ENCODE data around the gene NUMA1. TPM values are rescaled to one million over a fixed set of nuclear protein-coding genes. Genes with fewer than 3 reads are reported as not detected.

NUMA1 gene
- total RNA-seq, 1 donor from 2014 or later = 112 TPM

- Mint-ChIP-seq H3K36me3 (ENCODE audit: low read depth) (peaks cover 36% of the 10 kb centered on the region), H3K4me1 (ENCODE audit: low read depth) (peaks cover 14% of the 10 kb centered on the region), H3K27ac (ENCODE audit: unreplicated experiment) (no peak overlapping the region), H3K27me3 (ENCODE audit: low read depth) (no peaks in the 10 kb centered on the region), H3K9me3 (ENCODE audit: low read depth) (no peaks in the 10 kb centered on the region), H3K4me3 (ENCODE audit: unreplicated experiment) (no peak overlapping the region)
- no peak for DNase-seq (ENCODE audit: low spot score)
- TF ChIP-seq CTCF (IDR thresholded peaks at IDR 0.05) = no peak
Measured at GRCh38 chr11:72023335-72023734, 57.0 kb downstream of the NUMA1 start.

GRCh38 chr11:72018171-72018570 is 62.2 kb downstream of the NUMA1 start:
- TF ChIP-seq CTCF (IDR thresholded peaks at IDR 0.05) = no peak
- Mint-ChIP-seq H3K36me3 (ENCODE audit: low read depth) (peaks cover 67% of the 10 kb centered on the region), H3K27me3 (ENCODE audit: low read depth) (no peaks in the 10 kb centered on the region), H3K27ac (ENCODE audit: unreplicated experiment) (no peak overlapping the region), H3K4me1 (ENCODE audit: low read depth) (peaks cover 6% of the 10 kb centered on the region), H3K4me3 (ENCODE audit: unreplicated experiment) (no peak overlapping the region), H3K9me3 (ENCODE audit: low read depth) (no peaks in the 10 kb centered on the region)
- DNase-seq (ENCODE audit: low spot score) = no peak

- Mint-ChIP-seq H3K27me3 (ENCODE audit: low read depth) (no peaks in the 10 kb centered on the region), H3K9me3 (ENCODE audit: low read depth) (no peaks in the 10 kb centered on the region), H3K27ac (ENCODE audit: unreplicated experiment) (no peak overlapping the region), H3K36me3 (ENCODE audit: low read depth) (peaks cover 62% of the 10 kb centered on the region), H3K4me3 (ENCODE audit: unreplicated experiment) (no peak overlapping the region), H3K4me1 (ENCODE audit: low read depth) (peaks cover 8% of the 10 kb centered on the region)
- DNase-seq (ENCODE audit: low spot score) = no peak
- peak; percentile 71 for TF ChIP-seq CTCF (IDR thresholded peaks at IDR 0.05)
Measured at GRCh38 chr11:72015511-72016061, 64.8 kb downstream of the NUMA1 start.

GRCh38 chr11:72014761-72015320 is 65.5 kb downstream of the NUMA1 start:
- H3K36me3 Mint-ChIP-seq (ENCODE audit: low read depth) = peaks cover 57% of the 10 kb centered on the region

More at GRCh38 chr11:72014761-72015320, 65.5 kb downstream of the NUMA1 start:
- peak overlapping the region; percentile 66 for H3K27ac Mint-ChIP-seq (ENCODE audit: unreplicated experiment)
- peaks cover 8% of the 10 kb centered on the region for H3K4me1 Mint-ChIP-seq (ENCODE audit: low read depth)
- H3K4me3 Mint-ChIP-seq (ENCODE audit: unreplicated experiment) = no peak overlapping the region
- no peaks in the 10 kb centered on the region for H3K27me3 Mint-ChIP-seq (ENCODE audit: low read depth)
- TF ChIP-seq CTCF (IDR thresholded peaks at IDR 0.05) = no peak
- no peak for DNase-seq (ENCODE audit: low spot score)
- no peaks in the 10 kb centered on the region for H3K9me3 Mint-ChIP-seq (ENCODE audit: low read depth)
